Measurements from ENCODE around the gene THSD4. TPM values are rescaled to one million over a fixed set of nuclear protein-coding genes. Genes with fewer than 3 reads are reported as not detected.

Gene THSD4
- total RNA-seq, 1 experiment from 2014 or later = 65.4 TPM

DNA sequence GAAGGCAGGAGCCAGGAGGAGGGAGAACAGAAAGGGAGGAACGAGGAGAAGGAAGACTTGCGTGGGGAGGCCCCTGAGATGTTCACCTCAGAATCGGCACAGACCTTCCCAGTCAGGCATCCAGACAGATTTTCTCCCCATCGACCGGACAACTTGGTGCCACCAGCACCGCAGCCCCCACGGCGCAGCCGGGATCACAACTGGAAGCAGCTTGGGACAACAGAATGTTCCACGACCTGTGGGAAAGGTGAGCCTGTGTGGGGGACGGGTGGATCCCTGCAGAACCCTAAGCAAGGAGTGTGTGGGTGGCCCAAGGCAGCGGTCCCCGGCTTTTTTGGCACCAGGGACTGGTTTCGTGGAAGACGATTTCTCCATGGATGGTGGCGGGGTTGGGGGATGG lies 622.5 kb downstream of the THSD4 start:
- H3K4me3 ChIP-seq (ENCODE audit: low read depth in 2 of 2, low read length in 2 of 2) = no peak overlapping the region
- ATAC-seq = no peak
- no TSS peak for BruUV-seq (replicated peaks)
- no peak for DNase-seq (ENCODE audit: low read depth, low spot score)
- ChIA-PET CTCF (no interaction called here), POLR2A (no interaction called here)
- H3K36me3 ChIP-seq (ENCODE audit: control insufficient read depth, insufficient read depth, low read length) = no peaks in the 10 kb centered on the region
- H3K27ac ChIP-seq (ENCODE audit: low read length) = no peak overlapping the region
- intact Hi-C loops (cut with micrococcal nuclease; ENCODE audit: unreplicated experiment) (no loop called here), in situ Hi-C loops (cut with HindIII; ENCODE audit: low pct_unique_long_range_greater_than_20kb, low sequenced_read_pairs) (no loop called here)
- no peaks in the 10 kb centered on the region for H3K4me1 ChIP-seq (ENCODE audit: control insufficient read depth, insufficient read depth, low read length)
- no peaks in the 10 kb centered on the region for H3K27me3 ChIP-seq (ENCODE audit: control insufficient read depth, insufficient read depth, low read length)
- TF ChIP-seq SIN3A (IDR thresholded peaks at IDR 0.05; ENCODE audit: borderline replicate concordance, insufficient read depth, low read depth, low read length) (no peak), TCF7L2 (IDR thresholded peaks at IDR 0.05; ENCODE audit: low read depth, low read length) (no peak), POLR2AphosphoS5 (IDR thresholded peaks at IDR 0.05; ENCODE audit: low read depth, low read length) (no peak)
- TF ChIP-seq, protein P1, sequence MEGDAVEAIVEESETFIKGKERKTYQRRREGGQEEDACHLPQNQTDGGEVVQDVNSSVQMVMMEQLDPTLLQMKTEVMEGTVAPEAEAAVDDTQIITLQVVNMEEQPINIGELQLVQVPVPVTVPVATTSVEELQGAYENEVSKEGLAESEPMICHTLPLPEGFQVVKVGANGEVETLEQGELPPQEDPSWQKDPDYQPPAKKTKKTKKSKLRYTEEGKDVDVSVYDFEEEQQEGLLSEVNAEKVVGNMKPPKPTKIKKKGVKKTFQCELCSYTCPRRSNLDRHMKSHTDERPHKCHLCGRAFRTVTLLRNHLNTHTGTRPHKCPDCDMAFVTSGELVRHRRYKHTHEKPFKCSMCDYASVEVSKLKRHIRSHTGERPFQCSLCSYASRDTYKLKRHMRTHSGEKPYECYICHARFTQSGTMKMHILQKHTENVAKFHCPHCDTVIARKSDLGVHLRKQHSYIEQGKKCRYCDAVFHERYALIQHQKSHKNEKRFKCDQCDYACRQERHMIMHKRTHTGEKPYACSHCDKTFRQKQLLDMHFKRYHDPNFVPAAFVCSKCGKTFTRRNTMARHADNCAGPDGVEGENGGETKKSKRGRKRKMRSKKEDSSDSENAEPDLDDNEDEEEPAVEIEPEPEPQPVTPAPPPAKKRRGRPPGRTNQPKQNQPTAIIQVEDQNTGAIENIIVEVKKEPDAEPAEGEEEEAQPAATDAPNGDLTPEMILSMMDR (IDR thresholded peaks at IDR 0.05) = no peak
- TF ChIP-seq, protein P2, sequence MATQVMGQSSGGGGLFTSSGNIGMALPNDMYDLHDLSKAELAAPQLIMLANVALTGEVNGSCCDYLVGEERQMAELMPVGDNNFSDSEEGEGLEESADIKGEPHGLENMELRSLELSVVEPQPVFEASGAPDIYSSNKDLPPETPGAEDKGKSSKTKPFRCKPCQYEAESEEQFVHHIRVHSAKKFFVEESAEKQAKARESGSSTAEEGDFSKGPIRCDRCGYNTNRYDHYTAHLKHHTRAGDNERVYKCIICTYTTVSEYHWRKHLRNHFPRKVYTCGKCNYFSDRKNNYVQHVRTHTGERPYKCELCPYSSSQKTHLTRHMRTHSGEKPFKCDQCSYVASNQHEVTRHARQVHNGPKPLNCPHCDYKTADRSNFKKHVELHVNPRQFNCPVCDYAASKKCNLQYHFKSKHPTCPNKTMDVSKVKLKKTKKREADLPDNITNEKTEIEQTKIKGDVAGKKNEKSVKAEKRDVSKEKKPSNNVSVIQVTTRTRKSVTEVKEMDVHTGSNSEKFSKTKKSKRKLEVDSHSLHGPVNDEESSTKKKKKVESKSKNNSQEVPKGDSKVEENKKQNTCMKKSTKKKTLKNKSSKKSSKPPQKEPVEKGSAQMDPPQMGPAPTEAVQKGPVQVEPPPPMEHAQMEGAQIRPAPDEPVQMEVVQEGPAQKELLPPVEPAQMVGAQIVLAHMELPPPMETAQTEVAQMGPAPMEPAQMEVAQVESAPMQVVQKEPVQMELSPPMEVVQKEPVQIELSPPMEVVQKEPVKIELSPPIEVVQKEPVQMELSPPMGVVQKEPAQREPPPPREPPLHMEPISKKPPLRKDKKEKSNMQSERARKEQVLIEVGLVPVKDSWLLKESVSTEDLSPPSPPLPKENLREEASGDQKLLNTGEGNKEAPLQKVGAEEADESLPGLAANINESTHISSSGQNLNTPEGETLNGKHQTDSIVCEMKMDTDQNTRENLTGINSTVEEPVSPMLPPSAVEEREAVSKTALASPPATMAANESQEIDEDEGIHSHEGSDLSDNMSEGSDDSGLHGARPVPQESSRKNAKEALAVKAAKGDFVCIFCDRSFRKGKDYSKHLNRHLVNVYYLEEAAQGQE (IDR thresholded peaks at IDR 0.05; ENCODE audit: insufficient read depth in 1 of 2, low read depth in 2 of 2, low read length in 1 of 2) = no peak
- no peaks in the 10 kb centered on the region for H3K9me3 ChIP-seq (ENCODE audit: control insufficient read depth, insufficient read depth, low read depth, low read length)

DNA sequence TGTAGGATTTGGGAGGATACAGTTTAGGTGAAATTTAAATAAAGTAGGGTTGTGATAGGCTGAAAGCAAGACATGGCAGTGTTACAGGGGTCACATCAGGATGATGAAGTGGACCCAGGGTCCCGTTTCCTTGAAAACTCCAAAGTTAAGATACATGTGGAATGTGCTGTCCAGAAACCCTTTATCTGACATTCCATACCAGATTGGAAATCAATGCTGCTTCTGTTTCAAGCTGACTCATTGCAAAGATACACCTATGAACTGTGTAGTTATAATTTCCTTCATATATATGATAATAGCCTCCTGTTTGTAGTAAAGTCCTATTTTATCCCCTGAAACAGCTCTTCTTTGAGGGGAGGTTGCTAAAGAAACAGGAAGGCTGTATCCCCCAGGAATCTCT lies 624.1 kb downstream of the THSD4 start:
- H3K36me3 ChIP-seq (ENCODE audit: control insufficient read depth, insufficient read depth, low read length) = no peaks in the 10 kb centered on the region
- H3K27ac ChIP-seq (ENCODE audit: low read length) = no peak overlapping the region
- DNase-seq (ENCODE audit: low read depth, low spot score) (no peak), ATAC-seq (no peak)
- H3K9me3 ChIP-seq (ENCODE audit: control insufficient read depth, insufficient read depth, low read depth, low read length) = no peaks in the 10 kb centered on the region
- intact Hi-C loops (cut with micrococcal nuclease; ENCODE audit: unreplicated experiment) = no loop called here
- BruUV-seq (replicated peaks) = no TSS peak
- H3K4me1 ChIP-seq (ENCODE audit: control insufficient read depth, insufficient read depth, low read length) = peaks cover 5% of the 10 kb centered on the region; the same call in 1 of the 2 replicates
- TF ChIP-seq, protein P2 (IDR thresholded peaks at IDR 0.05; ENCODE audit: insufficient read depth in 1 of 2, low read depth in 2 of 2, low read length in 1 of 2) = no peak
- TF ChIP-seq TCF7L2 (IDR thresholded peaks at IDR 0.05; ENCODE audit: low read depth, low read length) (no peak), SIN3A (IDR thresholded peaks at IDR 0.05; ENCODE audit: borderline replicate concordance, insufficient read depth, low read depth, low read length) (no peak), POLR2AphosphoS5 (IDR thresholded peaks at IDR 0.05; ENCODE audit: low read depth, low read length) (no peak)
- TF ChIP-seq, protein P1 (IDR thresholded peaks at IDR 0.05) = no peak
- no peak overlapping the region for H3K4me3 ChIP-seq (ENCODE audit: low read depth in 2 of 2, low read length in 2 of 2)
- POLR2A ChIA-PET = no interaction called here
- CTCF ChIA-PET = no interaction called here
- no peaks in the 10 kb centered on the region for H3K27me3 ChIP-seq (ENCODE audit: control insufficient read depth, insufficient read depth, low read length)
- in situ Hi-C loops (cut with HindIII; ENCODE audit: low pct_unique_long_range_greater_than_20kb, low sequenced_read_pairs) = no loop called here
